Measurements from ENCODE around the gene OCIAD2. TPM values are rescaled to one million over a fixed set of nuclear protein-coding genes. Genes with fewer than 3 reads are reported as not detected.

Gene OCIAD2
- total RNA-seq, 4 donors from 2014 or later, result 3.3 to 9.5 (median 7.9) TPM

GRCh38 chr4:48862038-48862437 is 44.5 kb downstream of the OCIAD2 start:
- H3K36me3 ChIP-seq, result peaks cover 0 to 45% (median 23%) of the 10 kb centered on the region in 4 donors
- intact Hi-C loops (cut with DNase I), result no loop called here
- no peak overlapping the region for H3K4me3 ChIP-seq
- no peak for DNase-seq (ENCODE audit: extremely low spot score)
- H3K4me1 ChIP-seq, result no peaks in the 10 kb centered on the region
- TF ChIP-seq POLR2A (IDR thresholded peaks at IDR 0.05; ENCODE audit: low read depth) (no peak), EP300 (IDR thresholded peaks at IDR 0.05) (no peak), POLR2AphosphoS5 (IDR thresholded peaks at IDR 0.05) (no peak), CTCF (IDR thresholded peaks at IDR 0.05) (no peak)
- 86% methylated on average over 3 of the region's 3 CpGs for WGBS
- no peak overlapping the region for H3K27ac ChIP-seq (replicated peaks in 1 of 4)
- peaks cover 0 to 5% (median 0%) of the 10 kb centered on the region in 4 donors for H3K9me3 ChIP-seq
- no peaks in the 10 kb centered on the region for H3K27me3 ChIP-seq

GRCh38 chr4:48858130-48858529 is 48.4 kb downstream of the OCIAD2 start:
- intact Hi-C loops (cut with DNase I), result no loop called here
- 93% methylated on average over 7 of the region's 7 CpGs for WGBS
- TF ChIP-seq POLR2AphosphoS5 (IDR thresholded peaks at IDR 0.05) (no peak), EP300 (IDR thresholded peaks at IDR 0.05) (no peak), CTCF (IDR thresholded peaks at IDR 0.05) (no peak), POLR2A (IDR thresholded peaks at IDR 0.05; ENCODE audit: low read depth) (no peak)

GRCh38 chr4:48854982-48855381 is 51.6 kb downstream of the OCIAD2 start:
- DNase-seq (ENCODE audit: extremely low spot score), result no peak
- WGBS, result 96% methylated on average over 2 of the region's 2 CpGs
- intact Hi-C loops (cut with DNase I), result no loop called here
- Histone ChIP-seq H3K4me1 (no peaks in the 10 kb centered on the region), H3K9me3 (no peaks in the 10 kb centered on the region), H3K4me3 (no peak overlapping the region), H3K36me3 (peaks cover 9 to 87% (median 64%) of the 10 kb centered on the region in 4 donors), H3K27me3 (no peaks in the 10 kb centered on the region), H3K27ac (replicated peaks in 1 of 4) (no peak overlapping the region)
- TF ChIP-seq CTCF (IDR thresholded peaks at IDR 0.05) (no peak), POLR2A (IDR thresholded peaks at IDR 0.05; ENCODE audit: low read depth) (no peak), EP300 (IDR thresholded peaks at IDR 0.05) (no peak), POLR2AphosphoS5 (IDR thresholded peaks at IDR 0.05) (no peak)

More at GRCh38 chr4:48858130-48858529, 48.4 kb downstream of the OCIAD2 start:
- H3K4me1 ChIP-seq, result no peaks in the 10 kb centered on the region
- DNase-seq (ENCODE audit: extremely low spot score), result no peak
- H3K27ac ChIP-seq (replicated peaks in 1 of 4), result no peak overlapping the region
- no peaks in the 10 kb centered on the region for H3K9me3 ChIP-seq
- no peak overlapping the region for H3K4me3 ChIP-seq
- peaks cover 0 to 77% (median 51%) of the 10 kb centered on the region in 4 donors for H3K36me3 ChIP-seq
- no peaks in the 10 kb centered on the region for H3K27me3 ChIP-seq

- intact Hi-C loops (cut with DNase I), result no loop called here
- 95% methylated on average over 1 of the region's 1 CpG for WGBS
- Histone ChIP-seq H3K9me3 (no peaks in the 10 kb centered on the region), H3K4me1 (no peaks in the 10 kb centered on the region), H3K27me3 (no peaks in the 10 kb centered on the region), H3K4me3 (no peak overlapping the region), H3K36me3 (peaks cover 10 to 86% (median 67%) of the 10 kb centered on the region in 4 donors), H3K27ac (replicated peaks in 1 of 4) (no peak overlapping the region)
- DNase-seq (ENCODE audit: extremely low spot score), result no peak
- TF ChIP-seq CTCF (IDR thresholded peaks at IDR 0.05) (no peak), EP300 (IDR thresholded peaks at IDR 0.05) (no peak), POLR2A (IDR thresholded peaks at IDR 0.05; ENCODE audit: low read depth) (no peak), POLR2AphosphoS5 (IDR thresholded peaks at IDR 0.05) (no peak)
Observed at GRCh38 chr4:48854395-48854683, 52.2 kb downstream of the OCIAD2 start.
